ENCODE data around the gene PAQR3.

The PAQR3 gene, protein sequence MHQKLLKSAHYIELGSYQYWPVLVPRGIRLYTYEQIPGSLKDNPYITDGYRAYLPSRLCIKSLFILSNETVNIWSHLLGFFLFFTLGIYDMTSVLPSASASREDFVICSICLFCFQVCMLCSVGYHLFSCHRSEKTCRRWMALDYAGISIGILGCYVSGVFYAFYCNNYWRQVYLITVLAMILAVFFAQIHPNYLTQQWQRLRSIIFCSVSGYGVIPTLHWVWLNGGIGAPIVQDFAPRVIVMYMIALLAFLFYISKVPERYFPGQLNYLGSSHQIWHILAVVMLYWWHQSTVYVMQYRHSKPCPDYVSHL

DNA sequence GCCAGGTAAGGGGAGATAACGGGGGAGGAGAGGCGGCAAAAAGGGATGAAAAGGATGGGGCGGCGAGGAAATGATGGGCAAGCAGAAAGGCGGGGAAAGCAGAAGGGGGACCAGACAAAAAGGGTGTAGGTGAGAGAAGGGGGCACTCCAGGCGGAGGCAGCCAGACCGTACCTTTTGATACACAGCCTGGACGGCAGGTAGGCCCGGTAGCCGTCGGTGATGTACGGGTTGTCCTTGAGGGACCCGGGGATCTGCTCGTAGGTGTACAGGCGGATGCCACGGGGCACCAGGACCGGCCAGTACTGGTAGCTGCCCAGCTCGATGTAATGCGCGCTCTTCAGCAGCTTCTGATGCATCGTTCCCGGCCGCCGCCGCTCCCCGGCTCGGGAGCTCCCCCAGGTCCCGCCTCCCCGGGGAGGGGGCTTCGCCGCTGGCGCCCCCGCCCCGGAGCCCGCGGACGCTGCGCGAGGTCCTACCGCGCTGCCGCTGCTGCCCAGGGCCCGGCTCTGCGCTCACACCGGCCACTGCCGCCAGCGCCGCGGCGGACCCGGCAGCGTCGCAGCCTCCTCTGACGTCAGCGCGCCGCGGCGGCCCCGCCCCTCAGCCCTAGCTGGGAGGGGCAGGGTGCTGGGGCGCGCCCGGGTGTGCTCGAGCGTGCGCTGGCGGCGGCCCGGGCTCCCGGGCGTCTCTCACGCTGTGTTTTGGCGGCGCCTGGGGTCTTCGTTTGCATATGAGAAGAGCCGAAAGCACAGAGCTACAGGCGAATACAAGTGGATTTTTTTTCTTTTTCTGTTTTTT is at the start of gene PAQR3:
TSS of gene PAQR3 (minus strand) at position 571 of the 799 bp plus-strand sequence. CDS start at position 357, 214 bp downstream.
- peak; percentile 88 for DNase-seq

DNA sequence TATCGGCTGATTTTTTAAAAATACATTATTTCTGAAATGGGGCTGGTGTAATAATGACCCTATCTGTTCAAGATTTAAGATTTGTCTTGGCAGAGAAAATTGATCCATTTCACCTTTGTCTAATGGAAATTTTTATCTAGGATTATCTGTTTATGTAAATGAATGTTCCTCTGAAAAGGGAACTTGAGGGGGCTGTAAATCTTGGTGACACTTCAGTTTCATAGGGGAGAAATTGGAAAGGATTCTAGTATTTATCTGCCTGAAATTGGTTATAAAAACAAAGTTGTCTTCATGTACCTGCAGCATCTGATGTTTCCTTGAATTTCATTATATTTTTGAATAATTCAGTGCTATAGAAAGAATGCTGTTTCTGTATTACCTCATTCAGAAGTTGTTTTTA is 48.4 kb upstream of the PAQR3 start:
- DNase-seq = no peak

DNA sequence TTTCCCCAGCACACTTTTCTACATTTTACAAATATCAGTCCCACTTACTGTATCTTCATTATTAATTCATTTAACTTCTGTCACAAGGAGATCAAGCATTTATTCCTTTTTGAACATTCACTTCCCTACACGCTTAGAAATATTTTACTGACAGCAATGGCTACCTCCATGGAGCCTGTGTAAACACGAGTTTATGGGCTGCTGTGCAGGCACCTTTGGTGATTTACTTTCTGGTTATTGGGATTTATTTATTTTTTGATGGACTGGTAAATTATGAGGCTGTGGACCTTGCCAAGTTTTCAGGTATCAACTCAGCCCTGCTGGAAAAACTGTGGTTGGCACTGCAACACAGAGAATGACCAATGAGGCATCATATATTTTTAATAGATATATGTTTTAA is 45.4 kb upstream of the PAQR3 start:
- DNase-seq = no peak

DNA sequence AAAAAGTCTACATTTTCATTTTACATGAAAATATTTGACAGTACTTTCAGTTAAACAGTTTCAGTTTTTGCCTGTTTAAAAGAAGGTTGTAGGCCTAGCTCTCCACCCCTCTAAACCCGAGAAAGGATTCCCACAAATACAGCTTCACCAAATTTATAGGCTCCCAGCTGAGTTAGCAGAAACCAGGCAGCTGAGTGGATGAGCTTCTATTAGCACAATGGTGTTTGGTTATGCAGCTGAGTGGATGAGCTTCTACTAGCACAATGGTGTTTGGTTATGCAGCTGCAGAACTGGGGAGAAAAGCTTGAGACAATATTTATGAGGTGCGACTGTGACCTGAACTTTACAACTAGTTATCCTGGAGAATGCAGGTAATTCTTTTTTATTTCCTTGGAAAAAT is 36.6 kb upstream of the PAQR3 start:
- DNase-seq = no peak

DNA sequence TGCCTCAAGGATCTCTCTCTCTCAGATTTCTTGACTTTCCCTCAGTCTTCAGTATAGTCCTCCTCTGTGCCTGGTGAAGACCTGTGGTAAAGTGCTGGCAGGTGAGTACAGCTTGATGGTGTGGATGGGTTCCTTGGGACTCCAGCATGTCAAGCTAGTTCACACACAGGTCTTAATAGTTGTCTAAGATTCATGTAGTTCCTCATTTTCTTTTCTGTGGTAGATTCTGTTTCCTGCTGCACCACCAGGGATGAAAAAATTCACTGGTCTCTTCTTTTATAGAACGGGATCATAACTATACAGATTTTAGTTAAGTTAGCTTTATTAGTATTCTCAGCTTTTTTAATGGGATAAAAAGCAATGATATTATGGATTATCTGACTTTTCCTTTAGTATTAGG is 32.5 kb upstream of the PAQR3 start:
- no peak for DNase-seq

DNA sequence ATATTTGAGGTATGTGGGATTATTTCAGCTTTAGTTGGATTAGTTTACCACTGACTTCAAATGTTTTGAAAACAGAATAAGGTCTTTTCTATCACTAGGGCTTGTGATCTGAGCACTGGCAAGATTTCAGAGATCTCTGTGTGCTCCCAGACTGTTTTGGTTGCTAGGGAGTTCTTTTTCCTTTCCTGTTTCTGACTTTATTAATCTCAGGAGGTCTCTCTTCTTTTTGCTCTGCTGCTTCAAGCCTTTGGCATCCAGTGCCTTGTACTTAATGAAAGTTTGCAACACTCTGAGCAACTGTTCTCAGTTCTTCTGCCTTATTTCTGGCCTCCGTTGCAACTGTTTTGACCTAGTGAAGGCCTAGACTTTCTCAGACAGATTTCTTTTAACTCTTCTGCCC is 32.1 kb upstream of the PAQR3 start:
- DNase-seq = no peak

DNA sequence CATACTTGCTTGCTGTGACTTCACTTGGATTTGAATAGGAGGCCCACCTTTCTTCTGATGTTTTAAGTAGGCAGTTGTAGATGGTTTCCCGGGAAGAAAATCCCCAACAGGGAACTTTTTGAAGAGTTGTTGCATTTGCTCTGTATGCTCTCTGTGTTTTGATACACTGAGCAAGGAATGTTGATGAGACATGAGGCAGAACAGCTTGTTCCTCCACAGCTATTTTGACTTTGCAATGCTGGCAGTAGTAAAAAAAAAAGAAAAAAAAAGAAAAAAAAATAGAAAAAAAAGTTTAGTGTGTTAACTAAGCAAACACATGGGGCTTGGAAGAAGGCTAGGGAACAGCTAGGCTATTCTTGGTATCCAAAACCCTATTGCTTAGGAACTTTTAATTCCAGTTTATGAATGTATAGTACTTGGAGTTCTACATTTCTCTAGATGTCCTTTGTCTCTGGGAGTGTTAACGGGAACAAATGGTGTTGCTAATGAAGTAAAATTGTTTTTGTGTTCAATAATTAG is 23.4 kb upstream of the PAQR3 start:
- no peak for DNase-seq

DNA sequence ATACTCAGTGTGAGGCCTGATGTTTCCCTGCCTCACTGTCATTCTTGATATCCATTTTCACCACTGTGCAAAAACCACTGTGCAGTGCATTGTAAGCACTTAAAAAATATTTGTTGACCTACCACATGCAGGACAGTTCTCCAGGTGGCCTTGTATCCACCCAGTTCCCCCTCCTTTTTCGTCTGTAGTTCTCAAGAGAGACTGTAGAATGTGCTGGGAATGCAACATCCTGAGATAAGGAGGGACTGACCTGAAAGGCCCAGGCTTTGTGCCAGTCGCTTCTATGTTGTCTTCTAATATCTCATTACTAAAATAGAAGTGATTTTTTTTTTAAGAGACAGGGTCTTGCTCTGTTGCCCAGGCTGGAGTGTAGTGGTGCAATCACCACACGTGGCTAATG is 21.7 kb upstream of the PAQR3 start:
- no peak for DNase-seq

DNA sequence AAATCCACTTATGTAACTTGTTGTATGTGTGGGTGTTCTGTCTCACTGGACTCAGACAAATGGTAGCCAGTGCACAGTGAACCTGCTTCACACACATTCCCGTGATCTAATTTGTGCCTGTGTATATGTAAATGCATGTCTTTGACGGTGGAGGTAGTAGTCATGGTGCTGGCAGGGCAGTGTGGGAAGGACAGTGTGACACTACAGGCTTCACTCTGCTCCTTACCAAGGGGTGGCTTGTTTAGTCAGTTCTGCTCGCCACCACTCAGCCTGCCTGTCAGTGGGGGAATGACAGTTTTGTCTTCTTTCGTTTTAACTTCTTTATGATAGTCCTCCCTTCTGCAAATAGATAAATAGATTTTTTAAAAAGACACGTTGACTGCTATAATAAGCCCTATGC is 17.7 kb upstream of the PAQR3 start:
- no peak for DNase-seq

DNA sequence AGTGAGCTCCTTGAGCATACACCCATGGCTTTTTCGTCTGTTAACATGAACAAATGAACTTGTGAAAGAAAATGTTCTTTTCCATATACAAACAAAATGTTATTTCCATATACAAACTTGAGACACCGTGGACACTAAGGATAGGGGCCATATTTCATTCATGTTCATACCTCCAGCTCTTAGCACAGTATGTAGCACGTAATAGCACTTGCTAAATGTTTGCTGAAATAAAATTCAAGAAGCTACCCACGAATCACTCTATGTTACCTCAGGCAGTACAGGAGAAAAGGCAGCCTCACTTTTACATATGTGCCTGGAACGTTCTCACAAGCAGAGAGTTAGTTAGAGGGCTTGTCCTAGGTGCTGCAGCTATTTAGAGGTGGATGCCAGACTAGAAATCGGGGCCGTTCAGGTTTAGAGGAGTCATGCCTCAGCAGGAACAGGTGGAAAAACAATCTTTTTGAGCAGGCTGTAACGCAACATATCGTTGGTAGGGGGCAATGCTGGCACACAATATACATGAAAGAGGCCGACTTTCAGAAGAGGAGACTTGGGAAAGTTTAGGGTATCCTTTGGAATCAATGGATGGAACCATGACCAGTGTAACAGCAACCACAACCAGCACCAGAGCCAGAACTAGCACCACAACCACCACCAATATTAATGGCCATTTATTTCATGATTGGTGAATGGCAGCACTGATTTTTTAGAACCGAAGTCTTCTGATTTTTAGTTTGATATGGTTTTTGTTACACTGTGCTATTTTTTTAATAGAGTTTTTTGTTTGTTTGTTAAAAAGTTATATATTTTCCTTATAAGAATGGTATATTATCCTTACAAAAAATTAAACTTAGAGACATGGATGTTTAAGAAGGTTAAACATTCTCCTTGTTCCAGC is 14.8 kb upstream of the PAQR3 start:
- peak; percentile 15 for DNase-seq

DNA sequence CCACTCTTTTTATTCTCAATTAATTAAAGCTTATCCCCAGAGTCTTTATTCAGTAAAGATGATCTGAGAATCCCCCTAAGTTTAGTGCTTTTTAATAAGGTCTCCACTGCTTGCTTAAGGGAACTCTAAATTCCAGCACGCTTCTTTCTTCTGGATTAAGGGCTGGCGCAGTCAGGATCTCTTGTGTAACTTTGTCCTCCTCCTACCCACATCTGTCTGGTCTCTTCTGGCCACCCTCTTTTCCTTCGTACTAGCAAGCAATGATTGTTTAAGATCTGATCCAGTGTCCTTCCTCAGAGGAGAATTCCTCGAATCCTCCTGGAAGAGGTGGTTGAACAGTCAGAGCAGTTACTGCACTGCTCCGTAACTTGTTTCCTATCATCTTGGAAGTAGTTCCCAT is 14.0 kb upstream of the PAQR3 start:
- no peak for DNase-seq

DNA sequence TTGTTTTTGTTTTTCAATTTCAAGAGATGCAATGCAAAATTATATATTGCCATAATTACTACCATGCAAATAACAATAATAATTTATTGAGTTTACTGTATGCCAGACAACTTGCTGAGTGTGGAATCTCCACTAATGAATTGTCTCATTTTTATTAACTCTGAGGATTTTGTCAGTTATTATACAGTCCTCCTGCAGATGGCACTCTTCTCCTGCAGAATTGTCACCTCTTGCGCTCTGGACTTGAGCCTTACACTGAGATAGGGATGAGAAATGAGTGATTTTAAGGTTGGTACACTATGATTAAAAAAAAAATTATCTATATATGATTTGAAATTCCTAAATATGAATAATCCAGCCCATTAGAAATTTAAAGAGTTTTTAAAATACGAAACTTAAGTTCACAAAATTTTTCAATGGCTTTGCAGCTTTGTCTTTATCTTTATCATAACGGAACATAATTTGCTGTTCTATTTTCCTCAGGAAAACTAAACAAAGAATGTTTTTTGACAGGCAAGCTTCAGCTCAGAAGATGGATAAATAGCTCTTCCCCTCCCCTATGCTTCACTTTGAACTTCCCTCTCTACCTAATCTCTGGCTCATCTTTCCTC is 12.7 kb upstream of the PAQR3 start:
- DNase-seq = peak; percentile 37

DNA sequence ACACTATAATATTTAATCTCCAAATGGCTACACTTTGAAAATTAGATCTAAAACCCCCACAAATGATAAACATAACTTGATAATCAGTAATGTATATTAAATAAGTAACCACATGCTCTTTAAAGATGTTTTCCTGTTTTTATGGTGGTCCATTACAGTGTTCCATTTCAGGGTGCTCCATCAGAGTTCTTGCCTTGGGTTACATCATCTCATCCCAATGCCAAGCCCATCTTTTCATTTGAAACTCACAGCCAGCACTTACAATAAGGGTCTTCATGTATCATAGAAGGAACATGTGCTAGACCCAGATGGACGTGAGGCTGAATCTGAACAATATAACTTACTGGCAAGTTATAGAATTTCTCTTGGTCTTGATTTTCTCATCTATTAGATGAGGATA is 10.5 kb upstream of the PAQR3 start:
- no peak for DNase-seq

DNA sequence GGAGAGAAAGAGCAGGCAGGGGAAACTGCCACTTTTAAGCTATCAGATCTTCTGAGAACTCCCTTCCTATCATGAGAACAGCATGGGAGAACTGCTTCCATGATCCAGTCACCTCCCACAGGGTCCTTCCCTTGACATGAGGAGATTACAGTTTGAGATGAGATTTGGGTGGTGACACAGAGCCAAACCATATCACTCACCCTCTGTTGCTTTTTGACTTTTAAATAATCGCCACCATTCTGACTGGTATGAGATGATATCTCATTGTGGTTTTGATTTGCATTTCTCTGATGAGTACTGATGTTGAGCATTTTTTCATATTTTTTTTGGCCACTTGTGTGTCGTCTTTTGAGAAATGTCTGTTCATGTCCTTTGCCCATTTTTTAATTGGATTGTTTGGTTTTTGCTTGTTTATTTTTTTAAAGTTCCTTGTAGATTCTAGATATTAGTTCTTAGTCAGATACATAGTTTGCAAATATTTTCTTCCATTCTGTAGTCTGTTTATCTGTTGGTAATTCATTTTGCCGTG is 6.5 kb upstream of the PAQR3 start:
- peak; percentile 24 for DNase-seq

DNA sequence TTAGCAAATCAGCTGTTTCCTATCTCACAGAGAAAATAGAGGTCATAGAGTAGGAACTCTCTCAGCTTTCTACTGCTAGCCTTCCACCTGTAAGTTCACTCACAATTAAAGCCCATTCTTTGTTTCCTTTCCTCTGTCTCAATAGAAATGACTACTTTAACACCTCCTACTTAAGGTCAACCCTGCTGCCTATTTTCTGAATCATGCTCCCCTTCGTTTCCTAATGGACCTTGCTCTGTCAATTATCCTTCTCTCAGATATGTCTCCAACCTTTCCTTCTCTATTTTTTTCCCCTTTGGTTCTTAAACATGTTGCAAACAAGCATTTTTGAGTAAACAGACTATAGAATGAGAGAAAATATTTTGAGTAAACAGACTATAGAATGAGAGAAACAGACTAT is 5.1 kb upstream of the PAQR3 start:
- DNase-seq = no peak

DNA sequence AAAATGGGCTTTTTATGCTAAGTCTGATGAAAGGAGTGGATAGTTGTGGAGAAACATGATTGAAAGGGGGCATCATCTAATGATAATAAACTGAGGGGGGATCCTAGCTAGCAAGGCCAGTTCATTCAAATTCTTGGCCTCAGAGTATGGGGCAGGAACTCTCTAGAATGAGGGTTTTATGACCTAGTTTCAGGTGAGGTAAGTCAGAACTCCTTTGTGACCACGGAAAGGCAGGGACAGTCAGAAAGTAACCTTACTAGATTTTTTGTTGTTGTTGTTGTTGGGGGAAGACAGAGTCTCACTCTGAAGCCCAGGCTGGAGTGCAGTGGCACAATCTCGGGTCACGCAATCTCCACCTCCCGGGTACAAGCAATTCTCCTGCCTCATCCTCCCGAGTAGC is 1.5 kb upstream of the PAQR3 start:
- no peak for DNase-seq

DNA sequence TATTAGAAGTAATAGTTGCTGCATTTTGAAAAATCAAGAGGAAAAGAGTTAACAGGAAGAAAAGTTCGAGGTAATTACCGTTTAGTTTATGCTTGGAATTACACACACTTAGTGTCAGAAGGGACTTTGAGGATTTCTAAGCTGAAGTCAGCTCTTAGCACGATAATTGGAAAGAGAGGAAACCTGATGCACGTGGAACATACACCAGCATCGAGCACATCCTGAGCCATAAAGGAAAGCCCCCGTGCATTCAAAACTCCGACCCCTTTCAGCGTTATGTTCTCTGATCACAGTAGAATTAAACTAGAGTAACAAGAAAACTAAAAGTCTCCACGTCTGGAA is 400 bp upstream of the PAQR3 start:
- no peak for DNase-seq

DNA sequence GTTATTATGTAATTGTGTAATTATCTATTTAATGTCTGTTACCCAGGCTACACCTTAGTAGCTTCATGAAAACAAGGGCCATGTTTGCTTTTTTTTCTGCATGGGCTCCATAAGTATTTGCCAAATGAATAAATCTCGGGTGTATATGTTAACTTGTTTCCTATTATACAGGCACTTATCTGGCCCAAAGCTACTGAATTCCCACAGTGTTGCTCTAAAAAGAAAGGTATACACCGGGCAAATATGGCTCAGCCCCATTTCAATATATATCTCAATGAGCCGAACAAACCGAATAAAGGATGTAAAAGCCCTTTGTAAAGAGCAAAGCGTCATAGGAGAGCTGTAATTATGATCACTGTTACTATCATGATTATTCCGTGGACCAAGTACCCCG is 767 bp downstream of the PAQR3 start:
- DNase-seq = no peak

DNA sequence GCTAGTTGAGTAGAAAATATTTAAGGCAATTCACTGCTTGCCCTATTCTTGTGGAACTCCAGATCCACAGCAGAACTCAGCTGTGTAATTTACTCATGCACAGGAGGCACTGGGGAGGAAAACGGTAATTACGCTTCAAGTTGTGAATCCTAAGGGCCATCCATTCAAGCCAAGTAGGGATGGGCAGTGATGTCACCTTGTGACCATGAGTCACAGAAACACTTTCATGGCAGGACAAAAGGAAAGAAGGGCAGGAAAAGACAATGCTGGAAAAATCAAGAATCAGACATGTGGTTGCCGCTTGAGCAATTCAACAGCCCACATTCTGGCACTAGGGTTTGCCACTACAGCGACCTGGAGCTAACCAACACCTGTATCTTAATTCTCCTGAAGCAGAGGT is 1.4 kb downstream of the PAQR3 start:
- no peak for DNase-seq

DNA sequence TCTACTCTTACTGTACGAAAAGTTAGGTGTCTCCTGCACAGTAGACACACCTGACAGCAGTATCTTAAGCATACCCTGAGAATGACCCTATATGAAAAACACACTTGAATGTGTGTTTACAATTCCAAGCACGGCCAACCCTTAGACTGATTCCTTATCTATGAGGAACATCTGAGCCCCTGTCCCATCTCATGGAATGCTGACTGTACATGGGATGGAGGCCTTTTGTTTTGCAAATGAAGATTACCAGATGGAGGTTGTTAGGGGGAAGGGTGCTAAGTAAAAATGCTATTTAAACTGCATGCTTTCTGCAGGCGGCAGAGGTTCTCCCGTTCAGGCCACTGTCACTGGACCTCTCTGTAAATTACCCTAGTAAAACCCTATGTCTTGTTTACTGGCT is 2.2 kb downstream of the PAQR3 start:
- no peak for DNase-seq

DNA sequence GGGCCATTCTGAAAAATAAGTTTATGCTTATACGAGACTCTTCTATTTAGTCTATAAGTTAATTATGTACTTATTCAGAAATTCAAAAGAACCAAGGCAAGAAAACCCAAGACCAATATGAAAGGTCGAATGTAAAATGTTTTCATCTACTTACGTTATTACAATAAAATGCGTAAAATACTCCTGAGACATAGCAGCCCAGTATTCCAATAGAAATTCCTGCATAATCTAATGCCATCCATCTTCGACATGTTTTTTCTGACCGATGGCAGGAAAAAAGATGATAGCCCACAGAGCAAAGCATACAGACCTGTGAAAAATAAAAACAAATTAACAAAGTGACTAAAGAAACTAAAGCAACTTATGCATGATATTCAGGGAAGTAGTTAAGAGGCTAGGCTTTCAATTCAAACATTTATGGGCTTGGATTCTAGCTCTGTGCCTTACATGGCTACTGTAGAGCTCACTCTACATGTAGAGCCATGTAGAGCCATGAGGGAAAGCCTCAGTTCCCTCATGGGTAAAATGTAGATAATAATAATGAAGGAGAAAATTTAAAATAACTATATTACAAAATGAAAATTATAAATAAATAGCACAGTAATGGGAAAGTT is 9.1 kb downstream of the PAQR3 start:
- no peak for DNase-seq

DNA sequence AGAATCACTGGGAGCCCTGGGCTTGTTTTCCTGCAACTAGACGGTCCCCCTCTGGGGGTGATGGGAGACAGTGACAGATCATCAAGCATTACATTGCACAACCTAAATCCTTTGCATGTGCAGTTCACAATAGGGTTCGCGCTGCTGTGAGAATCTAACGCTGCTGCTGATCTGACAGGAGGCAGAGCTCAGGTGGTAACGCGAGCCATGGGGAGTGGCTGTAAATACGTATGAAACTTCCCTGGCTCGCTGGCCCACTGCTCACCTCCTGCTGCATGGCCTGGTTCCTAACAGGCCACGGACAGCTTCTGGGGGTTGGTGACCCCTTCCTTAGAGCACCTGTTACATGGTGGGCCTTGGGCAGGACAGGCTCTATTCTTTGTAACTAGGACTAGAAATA is 10.4 kb downstream of the PAQR3 start:
- DNase-seq = no peak

Data from activated CD4-positive, alpha-beta T cell treated with anti-CD3 and anti-CD28 coated beads for 48 hours (primary cell).